CD4-positive, alpha-beta T cell treated with Interleukin-4 for 1 hour (primary cell): ENCODE results near the gene GPANK1.

Experiments used
- DNase-seq, 2 donors: peaks; one replicate each; pipeline ENCODE4 v3.0.0-alpha.2; 2020 to 2022

The GPANK1 gene

DNA sequence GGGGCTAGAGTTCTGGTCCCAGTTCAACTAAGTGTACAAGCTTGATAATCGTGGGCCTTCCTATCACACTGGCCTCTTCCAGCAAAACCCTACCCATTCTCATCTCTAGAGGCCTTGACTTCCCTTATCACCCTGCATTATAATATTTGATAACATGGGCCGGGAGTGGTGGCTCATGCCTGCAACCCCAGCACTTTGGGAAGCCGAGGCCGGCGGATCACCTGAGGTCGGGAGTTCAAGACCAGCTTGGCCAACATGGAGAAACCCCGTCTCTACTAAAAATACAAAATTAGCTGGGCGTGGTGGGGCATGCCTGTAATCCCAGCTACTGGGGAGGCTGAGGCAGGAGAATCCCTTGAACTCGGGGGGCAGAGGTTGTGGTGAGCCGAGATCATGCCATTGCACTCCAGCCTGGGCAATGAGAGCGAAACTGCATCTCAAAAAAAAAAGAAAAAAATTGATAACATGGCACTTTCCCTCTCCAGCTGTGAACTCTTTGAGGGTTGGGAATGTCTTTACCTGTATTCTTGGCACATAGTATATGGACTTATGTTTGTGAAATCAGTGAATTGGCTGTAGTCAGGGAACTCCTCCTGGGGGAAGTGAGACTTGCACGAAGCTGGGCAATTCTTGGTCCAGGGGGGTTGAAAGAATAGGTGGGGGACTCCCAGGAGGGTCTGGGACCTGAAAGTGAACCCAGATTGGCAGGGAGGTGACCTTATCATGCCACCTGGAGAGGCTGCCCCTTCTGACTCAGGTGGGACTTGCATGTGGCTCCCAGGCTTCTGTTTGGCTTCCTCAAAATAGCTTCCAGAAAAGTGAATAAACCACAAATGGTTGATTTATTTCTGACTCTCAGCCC lies 3.3 kb downstream of the GPANK1 start:
- DNase-seq = no peak

DNA sequence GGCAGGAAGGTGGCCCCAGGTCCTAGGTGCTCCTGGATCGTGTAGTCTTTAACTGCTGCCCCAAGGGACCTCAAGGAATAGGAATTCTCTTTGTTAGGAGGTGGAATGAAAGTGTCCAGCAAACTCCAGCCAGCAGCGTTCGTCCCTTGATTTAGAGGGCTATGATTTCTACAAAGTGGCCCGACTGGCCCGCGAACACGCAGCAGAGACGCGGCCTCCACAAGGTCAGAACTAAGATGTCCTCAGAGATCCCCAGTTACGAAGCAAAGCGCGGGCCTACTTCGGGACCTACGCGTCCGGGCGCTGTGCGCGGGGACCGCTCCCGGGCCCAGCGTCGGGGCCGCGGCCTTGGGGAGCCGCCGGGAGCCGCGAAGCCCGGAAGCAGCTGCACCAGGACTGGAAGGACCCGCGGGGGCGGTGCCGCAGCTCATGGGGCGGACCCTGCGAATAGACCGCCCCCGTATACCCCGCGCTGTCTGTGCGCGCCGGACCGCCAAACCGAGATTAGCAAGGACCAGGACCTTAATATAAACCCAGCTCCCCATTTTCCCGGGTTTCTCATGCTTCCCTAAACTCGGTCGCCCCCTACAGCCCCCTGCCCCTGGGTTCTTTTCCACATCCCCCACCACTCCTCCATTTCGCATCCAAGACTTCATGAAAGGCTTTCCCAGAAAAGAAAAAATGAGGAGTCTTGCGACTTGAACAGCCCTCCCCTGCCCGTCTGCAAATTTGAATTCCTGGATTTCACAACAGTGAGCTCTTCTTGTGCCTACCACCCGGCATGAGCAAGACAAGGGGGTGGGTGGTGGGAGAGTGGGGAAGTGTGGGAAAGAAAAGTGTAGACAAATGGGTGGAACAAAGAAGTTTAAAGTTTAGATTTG lies 4.2 kb downstream of the GPANK1 start, which contains the start of gene C6orf47:
Gene C6orf47, minus strand, starts transcription at position 398 of the 881 bp plus-strand sequence. CDS start 831 bp downstream, outside the sequence.
- DNase-seq = peak; percentile 76

DNA sequence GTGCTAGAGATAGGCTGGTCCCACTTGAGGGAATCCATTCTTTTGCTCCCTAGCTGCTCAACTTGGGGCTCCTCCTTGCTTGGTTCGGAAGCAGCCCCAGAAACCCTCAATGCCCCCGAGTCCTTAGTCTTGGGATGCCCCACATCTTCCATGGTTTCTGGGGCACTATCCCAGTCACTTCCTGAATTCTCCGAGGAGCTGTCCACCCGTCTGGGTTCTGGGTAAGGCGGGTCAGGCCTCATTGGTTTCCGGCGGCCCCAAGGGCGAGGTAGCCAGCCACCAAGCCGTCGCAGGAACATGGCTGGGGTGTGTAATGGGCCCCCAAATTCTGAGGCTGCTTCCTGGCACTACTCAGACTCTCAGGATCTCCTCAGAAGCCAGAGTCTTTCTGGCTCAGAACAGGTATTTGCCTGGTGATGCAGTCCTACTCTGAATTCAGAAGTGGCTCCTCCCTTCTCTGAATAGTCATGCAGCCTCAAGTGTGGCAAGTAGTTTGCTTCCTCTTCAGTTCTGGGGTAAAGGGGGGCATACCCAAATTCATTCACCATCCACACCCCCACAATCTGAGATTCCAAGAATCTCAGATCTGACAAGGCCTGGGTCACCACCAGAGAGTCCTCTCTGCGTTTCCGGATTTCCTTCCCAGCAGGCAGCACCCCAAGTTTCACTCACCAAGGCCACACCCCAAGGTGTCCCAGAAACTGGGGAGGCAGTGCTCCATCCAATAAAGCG lies 5.0 kb downstream of the GPANK1 start:
- DNase-seq = peak; percentile 43 to 70

DNA sequence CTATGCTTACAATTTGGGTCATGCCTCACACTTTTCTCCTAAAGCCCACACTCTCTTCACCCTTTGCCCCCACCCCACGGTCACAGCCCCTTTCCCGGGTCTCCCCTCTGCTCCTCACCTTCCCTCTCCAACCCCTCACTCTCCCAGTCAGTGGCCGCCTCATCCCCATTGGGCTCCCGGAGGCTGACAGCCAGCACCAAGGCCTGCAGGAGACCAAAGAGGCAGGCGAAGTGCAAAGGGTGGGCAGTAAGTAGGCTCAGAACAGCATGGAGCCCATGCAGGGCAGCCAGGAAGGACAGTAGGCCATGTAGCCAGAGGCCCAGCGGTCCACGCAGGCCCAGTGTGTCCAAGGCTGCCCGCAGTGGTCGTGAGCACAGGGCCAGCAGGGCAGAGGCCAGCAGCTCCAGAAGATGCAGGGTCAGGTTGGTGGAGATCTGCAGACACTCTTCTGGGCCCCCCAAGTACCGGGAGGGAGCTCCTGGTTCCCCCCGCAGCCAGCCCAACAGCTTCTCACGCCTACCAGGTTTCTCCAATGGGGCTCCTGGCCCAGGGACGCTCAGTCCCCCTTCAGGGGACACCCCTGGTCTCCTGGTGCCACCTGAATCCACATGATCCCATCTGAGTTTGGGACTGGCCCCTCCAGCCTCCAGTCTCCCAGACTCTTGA lies 5.7 kb downstream of the GPANK1 start:
- DNase-seq = no peak

DNA sequence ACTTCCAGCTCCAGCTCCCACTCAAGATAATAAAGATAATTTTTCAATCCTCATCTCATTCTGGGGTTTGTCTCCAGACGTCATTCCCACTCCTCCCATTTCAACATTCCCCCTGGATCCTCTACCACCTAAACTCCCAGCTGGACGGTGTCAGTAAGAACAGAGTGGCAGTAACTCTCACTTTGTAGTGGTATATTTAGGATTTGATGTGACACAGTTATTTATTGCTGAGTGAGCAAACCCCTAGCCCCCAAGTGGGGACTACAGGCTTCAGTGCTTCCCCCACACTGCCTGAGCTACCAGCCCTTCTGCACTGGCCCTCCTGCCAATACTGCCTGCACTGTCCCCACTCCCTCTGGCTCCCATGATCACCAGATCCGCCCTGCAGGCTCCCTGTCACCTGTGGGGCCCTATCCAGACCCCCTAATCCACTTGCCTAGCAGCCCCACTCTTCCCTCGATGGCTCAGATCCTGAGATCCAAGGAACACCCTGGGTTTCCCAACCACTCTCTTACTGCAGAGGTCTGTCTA lies 6.6 kb downstream of the GPANK1 start:
- no peak for DNase-seq

DNA sequence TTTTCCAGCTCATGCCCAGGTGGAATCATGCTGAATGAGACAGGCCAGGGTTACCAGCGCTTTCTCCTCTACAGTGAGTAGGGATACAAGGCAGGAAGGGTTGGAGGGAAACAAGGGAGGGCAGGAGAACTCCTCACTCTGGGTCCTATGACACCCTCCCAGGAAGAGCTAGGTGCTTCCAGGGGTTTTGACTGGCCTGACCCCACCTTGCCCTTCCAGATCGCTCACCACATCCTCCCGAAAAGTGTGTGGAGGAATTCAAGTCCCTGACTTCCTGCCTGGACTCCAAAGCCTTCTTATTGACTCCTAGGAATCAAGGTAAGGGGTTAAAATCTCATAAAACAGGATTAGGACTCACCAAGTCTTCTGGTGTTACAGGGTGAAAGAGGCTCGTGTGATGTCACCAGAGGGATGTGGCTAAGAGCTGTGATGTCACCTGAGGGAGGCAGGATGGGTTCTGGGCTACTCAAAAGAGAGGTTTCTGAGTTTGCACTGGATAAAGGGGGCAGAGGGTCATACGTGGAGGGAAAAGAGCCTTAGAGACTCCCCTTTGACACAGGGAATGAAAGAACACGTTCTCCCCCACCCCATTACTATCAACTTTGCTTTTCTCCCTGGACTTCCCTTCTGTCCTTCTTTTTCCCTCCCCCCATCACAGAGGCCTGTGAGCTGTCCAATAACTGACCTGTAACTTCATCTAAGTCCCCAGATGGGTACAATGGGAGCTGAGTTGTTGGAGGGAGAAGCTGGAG lies 7.2 kb downstream of the GPANK1 start:
- DNase-seq = peak; percentile 26 to 43

DNA sequence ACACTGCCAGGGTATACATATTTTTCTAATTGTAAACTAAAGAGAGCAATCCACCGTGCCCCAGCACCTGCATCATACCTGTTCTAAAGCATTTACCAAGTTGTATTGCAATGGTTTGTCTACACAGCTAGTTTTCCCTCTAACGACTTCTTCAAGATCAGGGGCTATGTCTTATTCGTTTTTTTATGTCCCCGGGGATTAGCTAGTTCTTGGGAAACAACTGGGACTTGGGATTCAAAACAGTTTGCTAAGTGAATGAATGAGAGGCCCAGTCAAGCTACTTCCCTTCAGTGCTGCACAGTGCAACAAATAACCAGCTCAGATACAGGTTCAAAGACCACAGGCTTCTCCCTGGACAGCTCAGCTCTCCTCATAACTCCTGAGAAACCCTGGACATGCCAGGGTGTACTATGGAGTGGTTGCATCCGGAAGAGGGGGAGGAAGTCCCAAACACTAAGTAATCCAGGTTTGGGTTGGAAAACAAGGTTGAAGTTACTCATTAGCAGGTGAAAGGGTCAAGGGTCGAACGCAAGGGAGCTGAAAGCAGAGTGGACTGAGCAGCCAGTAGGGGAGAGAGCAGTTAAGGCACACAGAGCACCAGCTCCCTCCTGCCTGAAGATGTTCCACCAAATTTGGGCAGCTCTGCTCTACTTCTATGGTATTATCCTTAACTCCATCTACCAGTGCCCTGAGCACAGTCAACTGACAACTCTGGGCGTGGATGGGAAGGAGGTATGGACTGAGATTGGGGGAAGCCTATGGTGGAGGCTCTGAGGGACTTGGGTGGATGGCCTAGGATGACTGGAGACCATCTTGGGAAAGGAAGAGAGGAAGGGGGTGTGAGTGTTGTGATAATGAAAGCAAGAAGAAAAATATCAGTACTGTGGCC lies 9.2 kb downstream of the GPANK1 start, which contains the start of gene APOM:
Gene APOM, plus strand, starts transcription at position 546 of the 889 bp plus-strand sequence. Its CDS starts 73 bp downstream, at position 619.
- DNase-seq = no peak

DNA sequence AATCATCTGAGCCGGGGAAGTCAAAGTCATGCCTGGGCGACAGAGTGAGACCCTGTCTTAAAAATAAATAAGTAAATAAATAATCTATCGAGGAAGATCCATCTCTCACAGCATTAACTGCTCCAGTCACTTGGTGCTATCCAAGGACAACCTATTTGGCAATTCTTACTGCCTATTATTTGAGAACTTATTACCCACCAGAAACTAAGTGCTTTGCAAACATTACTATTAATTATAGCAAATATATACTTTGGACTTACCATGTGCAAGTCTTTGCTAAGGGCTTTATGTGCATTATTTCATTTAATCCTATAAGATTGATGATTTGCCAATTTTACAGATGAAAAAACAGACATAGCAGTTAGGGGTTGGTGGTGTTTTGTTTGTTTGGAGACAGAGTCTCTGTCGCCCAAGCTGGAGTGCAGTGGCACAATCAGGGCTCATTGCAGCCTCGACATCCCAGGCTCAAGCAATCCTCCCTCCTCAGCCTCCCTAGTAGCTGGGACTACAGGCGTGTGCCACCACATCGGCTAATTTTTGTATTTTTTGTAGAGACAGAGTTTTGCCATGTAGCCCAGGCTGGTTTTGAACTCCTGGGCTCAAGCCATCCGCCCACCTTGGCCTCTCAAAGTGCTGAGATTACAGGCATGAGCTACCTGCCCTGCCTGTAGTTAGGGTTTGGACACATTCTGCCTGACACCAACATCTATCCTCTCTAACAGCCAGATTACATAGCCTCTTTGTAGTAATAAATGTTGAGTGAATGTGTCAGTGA lies 10.0 kb downstream of the GPANK1 start:
- DNase-seq = no peak

DNA sequence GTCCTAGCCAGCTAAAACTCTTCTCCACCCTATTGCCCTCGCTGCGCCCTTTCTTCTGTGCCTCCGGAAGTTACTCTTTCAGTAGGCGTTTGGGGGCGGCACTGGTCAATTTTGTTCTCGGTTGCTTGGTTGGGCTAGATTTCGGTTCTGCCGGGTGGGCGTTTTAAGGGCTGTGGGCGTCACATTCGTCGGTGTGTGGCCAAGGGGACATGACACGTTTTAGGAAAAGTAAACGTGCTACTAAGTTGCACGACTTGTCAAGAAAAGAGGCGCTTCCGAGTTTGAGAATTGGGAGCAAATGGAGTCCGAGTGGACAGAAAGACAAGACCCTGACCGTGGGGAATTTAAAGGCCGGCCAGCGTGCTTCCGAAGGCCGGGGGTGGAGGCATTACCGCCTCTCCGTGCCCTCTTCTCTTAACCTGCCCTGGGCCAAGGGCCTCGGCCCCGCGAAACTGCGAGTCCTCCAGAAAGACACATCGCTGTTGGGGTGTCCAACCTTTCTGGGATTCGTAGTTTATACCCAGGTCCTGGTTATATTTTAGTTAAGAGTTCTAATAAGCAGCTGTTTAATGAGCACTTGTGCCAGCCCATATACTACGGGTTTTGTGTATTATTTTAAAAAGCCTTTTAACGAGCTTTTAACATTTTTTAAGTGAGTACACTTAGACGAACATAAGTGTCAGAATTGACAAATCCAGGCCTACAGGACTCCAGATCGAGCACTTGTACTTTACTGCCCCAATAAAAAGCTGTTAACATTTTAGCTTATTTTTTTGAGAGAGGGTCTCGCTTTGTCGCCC lies 11.7 kb downstream of the GPANK1 start:
- peak in 1 of 2 donors; percentile 92 for DNase-seq

DNA sequence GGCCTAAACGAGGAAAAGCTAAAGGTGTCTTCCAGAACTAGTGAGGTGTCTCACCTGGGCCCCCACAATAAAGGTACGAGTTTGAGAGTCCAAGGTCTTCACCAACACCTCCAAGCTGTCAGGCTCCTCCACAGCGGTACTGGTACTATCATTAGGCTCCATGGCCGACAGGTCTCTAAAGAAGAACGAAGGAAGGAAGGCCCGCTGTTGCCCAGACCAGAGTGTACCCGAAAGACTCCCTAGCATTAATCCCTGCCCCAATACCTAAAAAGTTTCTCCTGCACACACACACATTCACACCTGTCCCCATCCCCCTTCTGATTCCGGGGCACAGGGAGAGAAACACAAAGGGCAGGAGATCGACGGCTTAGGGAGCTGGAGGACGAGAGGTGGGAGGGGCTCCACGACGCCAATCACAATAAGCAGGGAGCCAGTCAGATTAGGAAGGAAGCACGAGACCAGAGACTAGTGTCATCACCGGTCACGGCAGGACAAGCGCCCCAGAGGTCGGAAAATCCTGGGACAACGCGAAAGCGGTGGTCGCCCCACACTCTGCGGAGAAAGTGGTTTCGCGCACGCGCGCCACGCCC lies 13.1 kb downstream of the GPANK1 start:
- DNase-seq = no peak

DNA sequence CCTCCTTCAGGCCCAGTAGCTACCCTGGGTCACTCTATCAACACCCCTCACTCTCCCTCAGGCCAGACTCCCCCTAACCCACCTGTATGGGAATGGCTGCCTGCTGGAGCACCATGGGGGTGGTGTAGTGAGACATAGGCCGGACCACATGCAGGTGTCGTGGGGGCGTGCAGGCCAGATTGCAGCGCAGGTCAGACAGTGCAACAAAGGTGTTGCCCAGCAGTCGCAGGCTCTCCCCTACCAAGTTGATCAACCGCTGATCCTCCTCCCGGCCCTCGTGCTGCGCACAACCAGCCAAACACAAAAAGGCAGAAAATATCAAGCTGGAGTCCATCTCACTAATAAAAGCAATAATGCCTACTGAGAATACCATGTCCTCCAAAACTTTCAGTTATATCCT lies 19.5 kb downstream of the GPANK1 start:
- no peak for DNase-seq

DNA sequence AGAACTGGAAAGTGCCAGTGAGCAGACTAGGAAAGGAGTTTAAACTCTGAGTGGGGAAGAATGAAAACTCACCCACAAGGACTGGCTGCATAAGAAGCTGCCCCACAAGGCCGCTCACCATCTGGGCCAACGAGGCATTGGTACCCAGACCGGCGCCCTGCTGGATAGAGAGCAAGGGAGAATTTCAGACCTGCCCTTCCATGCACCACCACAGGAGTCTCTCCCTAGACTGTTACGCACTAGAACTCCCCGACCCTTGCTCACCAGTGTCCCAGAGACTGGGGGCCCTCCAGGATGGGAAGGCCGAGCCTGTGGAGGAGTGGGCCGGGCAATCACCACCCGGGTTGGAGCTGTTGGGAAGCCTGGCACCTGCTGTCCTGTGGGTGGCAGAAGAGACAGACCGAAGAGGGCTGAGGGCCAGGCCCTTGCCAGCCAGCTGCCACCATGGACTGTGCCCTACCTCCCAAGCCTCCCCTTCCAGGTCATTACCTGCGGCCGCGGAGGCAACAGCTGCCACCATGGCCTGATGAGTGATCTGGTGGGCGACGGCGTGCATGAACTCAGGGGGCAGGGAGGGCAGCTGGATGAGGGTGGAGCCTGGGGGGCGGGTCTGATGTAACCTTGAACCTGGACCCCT lies 20.9 kb downstream of the GPANK1 start:
- no peak for DNase-seq

DNA sequence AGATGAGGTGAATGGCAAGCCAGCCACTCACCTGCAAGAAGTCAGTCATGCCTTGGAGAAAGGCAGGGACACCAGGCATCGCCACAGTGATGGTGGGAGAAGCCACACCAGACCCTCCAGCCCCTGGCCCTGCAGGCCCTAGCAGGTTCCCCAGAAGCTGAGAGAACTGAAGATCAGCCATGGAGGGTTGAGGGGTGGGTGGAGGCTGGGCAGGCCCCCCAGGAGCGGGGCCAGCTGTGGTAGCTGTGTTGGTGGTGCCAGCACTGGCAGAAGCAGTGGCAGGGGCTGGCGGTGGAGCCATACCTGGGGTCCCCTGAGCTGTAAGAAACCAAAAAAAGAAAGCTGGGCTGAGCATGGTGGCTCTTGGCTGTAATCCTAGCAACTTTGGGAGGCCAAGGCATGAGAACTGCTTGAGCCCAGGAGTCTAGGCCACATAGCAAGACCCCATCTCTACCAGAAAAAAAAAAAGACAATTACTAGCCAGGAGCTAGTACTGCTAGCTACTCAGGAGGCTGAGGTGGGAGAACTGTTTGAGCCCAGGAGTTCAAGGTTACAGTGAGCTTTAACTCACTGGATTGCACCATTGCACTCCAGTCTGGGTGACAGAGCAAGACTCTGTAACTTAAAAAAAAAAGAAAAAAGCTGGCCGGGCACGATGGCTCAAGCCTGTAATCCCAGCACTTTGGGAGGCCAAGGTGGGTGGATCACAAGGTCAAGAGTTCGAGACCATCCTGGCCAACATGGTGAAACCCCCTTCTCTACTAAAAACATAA lies 21.8 kb downstream of the GPANK1 start:
- DNase-seq = no peak

DNA sequence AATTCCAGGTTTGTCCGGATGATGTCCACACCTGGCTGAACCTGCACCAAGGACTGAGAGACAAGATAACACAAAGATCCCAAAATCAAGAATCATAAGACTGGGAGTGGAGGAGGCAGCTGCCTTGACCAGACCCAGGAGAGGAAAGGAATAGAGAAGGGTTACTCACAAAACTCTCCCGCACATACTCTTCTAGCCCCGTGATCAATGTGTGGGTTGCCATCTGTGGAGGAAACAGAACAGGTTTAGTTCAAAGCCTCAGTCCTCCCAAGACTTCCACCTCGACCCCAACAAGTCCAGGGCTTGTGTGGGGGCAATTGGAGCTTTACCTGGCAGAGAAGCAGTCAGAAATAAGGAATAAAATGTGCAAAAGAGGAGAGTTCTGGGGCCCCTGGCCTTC lies 23.4 kb downstream of the GPANK1 start:
- no peak for DNase-seq

DNA sequence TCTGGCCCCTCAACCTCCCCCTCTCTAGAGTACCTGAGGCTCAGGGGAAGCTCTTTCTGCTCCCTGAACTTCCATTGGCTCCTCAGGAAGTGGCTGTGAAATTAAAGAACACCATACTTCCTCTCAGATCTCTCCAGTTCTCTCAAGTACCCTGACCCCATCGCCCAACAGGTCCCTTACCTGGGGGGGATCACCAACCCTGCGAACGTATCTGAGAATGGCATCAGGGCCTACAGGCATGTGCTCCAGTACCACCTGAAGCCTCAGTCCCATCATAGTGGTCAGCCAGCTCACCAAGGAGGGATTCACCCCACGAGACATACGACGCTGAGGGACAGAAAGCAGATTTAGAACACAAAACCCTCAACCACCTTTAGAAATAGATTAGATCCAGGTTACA lies 24.2 kb downstream of the GPANK1 start:
- no peak for DNase-seq

DNA sequence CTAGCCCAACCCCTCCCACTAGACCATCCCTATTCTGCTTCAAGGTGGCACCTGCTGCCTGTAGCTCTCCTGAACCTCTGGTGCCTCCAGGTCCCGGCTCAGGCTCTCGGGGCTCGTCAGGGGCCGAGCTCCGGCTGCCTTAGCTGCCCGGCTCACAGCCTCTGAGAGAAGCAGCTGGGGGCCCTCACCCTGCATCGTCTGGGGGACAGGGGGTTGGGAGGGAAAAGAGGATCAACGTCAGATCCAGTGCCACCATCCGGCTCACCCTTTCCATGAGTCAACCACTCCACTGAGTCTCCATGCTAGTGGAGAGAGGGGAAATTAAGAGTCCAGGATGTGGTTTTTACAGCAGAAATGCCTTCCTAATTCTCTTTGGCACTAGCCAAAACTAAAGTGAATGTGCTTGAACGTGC lies 25.3 kb downstream of the GPANK1 start:
- DNase-seq = no peak

DNA sequence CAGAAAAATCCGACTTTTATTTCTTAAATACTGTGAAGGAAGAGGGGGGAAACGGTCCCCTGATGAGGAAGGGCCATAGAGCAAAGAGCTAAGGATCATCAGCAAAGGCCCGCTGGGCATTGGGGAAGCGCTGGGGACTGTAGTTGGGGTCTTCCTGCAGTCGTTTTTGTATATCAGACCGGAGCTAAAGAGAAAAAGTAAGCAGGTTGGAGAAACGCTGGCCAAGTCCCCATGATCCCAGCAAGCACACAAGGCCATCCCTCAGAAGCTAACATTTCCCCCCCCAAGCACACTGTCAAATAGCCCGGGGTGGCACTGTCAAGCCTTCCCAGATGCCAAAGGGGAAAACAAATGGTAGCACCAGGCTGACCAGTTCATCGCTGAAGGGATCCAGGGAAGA lies 25.8 kb downstream of the GPANK1 start:
- no peak for DNase-seq
